G401 (cell line): ENCODE measurements around the gene KDM4B. TPM values are rescaled to one million over a fixed set of nuclear protein-coding genes. Genes with fewer than 3 reads are reported as not detected.
A peak's percentile ranks its signal among the peaks of the same experiment; 100 is the strongest.
"Not testable (repeated sequence)": the region's sequence is repeated elsewhere in the genome, so short reads cannot be mapped to it uniquely, and the experiment has no call there.

Source experiments
- DNase-seq: peaks from one replicate; pipeline ENCODE4 v3.0.0-alpha.2; 2015; ENCODE audit warnings: low spot score
- in situ Hi-C: cut with HindIII; loops from 2 replicates; pipeline ENCODE4 v1.10.0; 2016; ENCODE audit warnings: low sequenced_read_pairs, mixed read lengths
- total RNA-seq: library from RNA; depleted of rRNA; stranded (reverse); fragments of >200 nt; shearing (Covaris generic); gene quantifications from 2 replicates; pipeline ENCODE4 v1.2.3, GENCODE V29; 2014

The KDM4B gene
- total RNA-seq, 1 experiment from 2014 or later = 19.3 TPM

GRCh38 chr19:5147978-5148793, 179.3 kb downstream of the KDM4B start:
- in situ Hi-C loops = no loop called here
- DNase-seq = peak; percentile 95

DNA sequence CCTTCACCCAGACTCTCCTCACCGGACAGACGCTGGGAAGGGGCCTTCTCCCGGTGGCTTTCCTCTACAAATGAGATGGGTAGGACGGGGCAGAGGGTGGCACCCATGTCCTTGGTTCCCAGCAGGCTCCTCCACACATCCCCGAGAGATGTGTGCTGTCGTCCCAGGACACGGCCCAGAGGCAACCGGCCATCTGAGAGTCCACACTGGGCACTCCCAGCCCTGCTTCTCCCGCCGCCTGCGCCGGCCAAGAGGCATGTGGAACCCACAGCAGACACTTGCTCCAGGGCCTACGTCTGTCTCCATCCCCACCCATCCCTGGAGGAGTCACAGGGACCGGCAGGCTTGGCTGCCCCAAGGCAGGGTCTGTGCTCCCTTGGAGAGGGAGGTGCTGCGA, 179.9 kb downstream of the KDM4B start:
- DNase-seq = no peak
- in situ Hi-C loops = no loop called here

DNA sequence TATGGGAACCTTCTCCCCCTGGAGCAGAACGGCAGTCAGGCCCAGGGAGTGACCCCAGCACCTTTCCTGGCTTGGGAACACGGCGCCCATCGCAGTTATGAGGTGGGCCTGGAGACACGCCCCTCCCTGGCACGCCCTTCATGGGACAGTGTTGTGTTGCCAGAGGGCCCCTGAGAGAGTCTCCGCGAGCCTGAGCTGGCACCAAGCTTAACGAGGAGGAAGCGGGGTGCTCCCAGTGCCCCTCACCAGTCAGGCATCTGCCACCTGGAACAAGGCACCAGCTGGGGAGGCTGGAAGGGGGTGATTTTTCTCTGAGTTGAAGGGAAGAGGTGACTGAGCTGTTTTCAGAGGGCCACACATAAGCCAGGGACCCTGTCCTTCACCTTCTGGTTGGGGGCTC, 180.6 kb downstream of the KDM4B start:
- in situ Hi-C loops = no loop called here
- no peak for DNase-seq

DNA sequence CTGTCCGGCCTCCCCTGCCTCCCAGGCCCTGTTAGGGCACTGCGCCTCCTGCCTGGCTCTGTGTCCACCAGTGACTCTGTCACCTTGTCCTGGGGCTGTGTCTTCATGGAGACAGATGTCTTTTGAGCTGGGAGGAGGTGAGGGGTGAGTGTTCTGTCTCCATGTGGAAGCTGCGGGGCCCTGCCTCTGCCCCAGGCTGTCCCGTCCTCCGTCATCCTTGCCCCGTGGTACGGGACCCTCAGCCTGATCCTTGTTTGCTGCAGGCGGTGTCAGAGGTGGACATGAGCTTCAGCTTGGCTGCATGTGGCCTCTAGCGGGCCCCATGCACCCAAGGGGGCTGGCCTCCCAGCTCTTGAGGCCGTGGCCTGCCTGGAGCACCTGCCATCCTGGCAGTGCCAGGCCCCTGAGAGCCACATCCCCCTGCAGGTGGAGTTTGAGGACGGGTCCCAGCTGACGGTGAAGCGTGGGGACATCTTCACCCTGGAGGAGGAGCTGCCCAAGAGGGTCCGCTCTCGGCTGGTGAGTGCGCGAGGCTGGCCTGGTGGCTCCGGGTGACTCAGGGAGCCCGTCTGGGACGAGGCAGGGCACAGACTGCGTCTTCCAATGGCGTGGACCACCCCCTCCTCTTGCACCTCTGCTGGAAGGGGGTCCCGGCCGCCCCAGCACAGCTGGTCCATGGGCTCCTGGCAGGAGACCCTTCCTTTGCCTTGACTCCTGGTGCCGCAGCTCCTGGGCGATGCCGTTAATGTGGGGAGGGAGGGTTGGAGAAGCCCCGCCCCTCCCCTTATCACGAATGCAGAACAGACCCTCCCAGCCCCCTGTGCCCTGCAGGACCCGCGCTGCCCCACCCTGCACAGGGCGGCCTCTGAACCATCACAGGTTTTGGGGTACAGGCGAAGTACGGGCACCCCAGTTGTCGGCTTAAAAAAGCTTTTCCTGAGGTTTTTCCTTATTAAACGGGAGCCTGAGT, 181.3 kb downstream of the KDM4B start:
- no peak for DNase-seq
- in situ Hi-C loops = no loop called here

DNA sequence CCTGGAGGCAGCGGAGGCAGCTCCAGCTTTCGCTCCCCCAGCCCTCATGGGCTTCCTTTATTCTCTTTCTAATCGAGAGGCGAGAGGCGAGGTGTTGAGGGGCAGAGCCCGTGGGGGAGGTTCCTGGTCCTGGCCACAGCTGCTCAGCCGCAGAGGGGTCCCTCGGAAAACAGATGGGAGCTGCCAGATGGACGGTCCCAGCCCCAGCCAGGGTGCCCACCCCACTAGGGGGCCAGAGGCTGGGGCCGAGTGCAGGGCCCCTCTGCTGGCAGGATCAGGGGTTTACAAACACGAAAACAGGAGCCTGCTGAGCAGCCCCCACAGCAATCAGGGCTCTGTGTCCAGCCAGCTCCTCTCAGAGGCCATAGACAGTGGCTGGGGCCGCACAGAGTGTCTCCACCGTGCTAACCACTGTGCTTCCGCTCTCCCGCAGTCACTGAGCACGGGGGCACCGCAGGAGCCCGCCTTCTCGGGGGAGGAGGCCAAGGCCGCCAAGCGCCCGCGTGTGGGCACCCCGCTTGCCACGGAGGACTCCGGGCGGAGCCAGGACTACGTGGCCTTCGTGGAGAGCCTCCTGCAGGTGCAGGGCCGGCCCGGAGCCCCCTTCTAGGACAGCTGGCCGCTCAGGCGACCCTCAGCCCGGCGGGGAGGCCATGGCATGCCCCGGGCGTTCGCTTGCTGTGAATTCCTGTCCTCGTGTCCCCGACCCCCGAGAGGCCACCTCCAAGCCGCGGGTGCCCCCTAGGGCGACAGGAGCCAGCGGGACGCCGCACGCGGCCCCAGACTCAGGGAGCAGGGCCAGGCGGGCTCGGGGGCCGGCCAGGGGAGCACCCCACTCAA, 182.2 kb downstream of the KDM4B start:
- in situ Hi-C loops = no loop called here
- no peak for DNase-seq

DNA sequence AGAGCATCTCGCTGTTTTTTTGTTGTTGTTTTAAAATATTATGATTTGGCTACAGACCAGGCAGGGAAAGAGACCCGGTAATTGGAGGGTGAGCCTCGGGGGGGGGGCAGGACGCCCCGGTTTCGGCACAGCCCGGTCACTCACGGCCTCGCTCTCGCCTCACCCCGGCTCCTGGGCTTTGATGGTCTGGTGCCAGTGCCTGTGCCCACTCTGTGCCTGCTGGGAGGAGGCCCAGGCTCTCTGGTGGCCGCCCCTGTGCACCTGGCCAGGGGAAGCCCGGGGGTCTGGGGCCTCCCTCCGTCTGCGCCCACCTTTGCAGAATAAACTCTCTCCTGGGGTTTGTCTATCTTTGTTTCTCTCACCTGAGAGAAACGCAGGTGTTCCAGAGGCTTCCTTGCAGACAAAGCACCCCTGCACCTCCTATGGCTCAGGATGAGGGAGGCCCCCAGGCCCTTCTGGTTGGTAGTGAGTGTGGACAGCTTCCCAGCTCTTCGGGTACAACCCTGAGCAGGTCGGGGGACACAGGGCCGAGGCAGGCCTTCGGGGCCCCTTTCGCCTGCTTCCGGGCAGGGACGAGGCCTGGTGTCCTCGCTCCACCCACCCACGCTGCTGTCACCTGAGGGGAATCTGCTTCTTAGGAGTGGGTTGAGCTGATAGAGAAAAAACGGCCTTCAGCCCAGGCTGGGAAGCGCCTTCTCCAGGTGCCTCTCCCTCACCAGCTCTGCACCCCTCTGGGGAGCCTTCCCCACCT, 183.3 kb downstream of the KDM4B start:
- in situ Hi-C loops = no loop called here
- DNase-seq = no peak

GRCh38 chr19:5152767-5153532, 184.0 kb downstream of the KDM4B start:
- DNase-seq = no peak
- in situ Hi-C loops = no loop called here

DNA sequence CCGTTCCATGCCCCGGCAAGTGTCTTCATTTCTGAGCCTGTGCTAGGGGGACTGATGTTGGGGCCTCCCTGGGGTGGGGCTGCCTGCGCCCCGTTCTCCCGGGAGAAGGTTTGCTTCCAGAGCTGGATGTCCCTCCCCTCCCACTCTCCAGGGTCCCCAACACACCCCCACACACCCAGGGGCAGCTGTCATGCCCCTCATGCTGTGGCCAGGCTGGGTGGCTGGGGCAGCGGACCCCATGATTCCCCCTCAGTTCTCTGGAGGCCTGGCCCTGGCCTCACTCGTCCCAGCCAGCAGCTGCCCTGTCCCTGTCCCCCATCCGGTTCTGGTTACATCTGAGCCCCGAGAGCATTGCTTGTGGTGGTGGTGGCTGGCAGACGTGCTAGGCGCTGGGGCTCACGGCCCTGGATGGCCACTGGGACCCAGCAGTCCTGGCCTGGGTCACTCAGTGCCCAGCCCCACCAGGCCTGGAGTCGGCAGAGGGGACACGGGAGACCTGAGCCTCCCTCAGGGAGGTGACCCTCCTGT, 184.8 kb downstream of the KDM4B start:
- DNase-seq = no peak
- in situ Hi-C loops = no loop called here

DNA sequence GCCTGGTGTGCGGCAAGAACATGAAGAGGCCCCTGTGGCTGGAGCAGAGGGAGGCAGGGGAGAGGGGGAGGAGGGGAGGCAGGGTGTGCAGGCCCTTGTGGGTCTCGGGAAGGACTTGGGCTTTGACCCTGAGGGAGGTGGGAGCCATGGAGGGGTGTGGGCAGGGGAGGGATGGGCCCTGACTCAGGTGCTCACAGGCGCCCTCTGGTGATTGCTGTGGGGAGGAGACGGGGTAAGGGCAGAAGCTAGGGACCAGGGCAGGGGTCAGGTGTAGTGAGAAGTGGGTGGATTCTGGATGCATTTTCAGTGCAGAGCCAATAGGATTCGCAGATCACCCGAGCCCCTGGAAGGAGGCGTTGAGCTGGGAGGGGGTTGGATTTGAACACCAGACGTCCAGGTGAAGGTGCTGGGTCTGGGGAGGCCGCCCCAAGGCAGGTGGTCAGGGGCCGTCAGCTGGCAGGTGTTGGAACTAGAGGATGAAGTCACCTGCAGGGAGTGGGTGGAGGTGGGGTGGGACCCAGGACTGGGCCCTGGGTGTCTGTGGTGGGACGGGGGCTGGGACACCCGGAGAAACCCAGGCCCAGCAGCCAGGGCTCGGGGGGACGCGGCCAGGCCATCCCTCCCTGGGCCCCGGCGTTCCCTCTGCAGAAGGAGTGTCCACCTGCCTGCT, 185.4 kb downstream of the KDM4B start:
- in situ Hi-C loops = no loop called here
- no peak for DNase-seq

DNA sequence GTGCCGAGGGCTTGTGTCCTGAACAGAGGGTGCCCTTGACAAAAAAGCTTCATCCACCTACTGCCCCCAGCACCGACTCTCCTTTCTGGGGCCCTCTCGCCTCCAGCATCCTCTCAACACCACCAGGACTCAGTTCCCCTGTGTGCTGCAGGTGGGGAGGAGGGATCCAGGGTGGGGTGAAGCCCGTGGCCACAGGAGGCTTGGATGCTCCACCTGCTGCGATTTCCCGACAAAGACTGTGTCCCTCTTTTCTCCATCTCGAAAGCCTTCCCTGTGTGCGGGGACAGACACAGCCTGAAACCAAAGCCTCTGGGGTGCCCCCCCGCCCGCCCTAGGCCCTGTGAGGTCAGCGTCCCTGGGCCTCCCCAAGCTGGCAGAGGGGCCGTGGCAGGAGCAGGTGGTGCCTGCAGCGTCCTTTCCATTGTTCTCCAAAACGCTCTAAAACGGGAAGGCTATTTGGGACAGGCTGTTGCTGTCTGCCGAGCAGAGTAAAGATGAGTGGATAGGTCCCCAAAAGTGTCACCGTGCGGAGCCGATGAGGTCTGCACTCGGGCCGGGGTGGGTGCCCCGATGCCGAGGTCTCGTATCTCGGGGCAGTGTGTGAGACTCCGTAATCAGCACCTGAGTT, 186.0 kb downstream of the KDM4B start:
- DNase-seq = peak; percentile 61
- in situ Hi-C loops = no loop called here

DNA sequence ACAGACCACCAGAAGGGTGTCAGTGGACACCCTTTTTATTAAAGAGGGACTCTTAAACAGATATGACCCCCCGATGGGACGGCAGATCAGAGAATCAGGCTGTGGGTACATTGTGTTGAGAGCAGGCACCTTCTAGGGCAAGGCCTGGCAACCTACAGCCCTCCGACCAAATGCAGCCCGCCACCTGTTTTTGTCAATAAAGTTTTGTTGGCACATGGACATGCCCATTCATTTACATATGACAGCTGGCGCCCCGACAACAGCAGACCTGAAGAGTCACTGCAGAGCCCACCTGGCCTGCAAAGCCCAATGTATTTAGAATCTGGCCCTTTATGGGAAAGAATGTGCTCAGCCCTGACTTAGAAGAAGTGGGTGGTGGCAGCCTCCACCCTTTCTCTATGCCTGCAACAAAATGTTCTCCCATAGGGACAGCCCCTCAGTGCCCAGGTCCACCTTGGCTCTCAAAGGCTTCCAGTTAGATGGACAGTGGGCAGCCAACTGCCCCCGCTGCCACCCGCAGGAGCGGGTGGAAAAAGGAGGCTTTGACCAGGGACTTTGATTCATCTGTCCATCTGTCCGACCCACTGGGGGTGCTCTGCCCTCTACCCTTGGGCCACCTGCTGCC, 186.8 kb downstream of the KDM4B start:
- in situ Hi-C loops = no loop called here
- DNase-seq = no peak

DNA sequence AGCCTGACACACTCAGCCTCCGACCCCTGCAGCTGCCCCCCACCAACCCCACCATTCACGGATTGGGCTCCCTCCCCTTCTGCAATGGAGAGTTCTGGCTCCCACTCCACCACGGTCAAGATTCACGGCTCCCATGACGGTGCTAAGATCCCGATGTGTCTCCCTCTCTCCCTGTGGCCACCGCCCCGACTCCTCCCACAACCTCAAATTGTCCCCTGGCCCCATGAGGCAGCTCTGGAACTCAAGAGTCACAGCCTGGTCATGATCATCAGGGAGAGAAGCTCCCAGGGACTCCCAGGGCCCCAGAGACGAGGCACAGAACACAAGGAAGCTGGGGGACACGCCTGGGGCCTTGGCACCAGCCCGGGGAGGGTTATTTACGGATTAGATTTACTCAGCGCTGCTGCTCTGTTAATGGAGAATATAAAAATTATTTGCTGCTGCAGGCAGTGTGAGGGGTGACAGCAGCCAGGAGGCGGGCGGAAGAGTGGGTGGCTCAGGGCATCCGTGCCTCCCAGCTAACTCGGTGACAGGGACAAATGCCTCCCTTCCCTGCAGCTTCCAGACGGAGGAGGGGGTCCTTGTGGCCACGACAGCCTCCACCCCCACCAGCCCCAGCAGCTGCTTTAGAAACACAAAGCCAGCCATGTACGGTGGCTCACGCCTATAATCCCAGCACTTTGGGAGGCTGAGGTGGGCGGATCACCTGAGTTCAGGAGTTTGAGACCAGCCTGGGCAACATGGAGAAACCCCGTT, 187.5 kb downstream of the KDM4B start:
- in situ Hi-C loops = no loop called here
- no peak for DNase-seq

DNA sequence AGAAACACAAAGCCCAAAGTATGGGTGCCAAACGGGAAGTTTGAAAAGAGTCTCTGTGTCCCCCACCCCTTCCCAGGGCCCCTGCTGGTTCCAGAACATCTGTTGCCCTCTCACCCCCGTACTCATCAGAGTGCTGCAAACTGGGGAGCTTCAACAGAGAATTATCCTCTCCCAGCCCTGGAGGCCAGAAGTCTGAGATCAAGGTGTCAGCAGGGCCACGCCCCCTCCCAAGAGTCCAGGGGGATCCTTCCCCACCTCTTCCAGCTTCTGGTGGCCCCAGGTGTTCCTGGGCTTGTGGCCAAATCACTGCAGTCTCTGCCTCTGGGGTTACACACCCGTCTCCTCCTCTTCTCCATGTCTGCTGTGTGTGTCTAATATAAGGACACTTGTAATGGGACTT, 188.3 kb downstream of the KDM4B start:
- DNase-seq = no peak
- in situ Hi-C loops = no loop called here

DNA sequence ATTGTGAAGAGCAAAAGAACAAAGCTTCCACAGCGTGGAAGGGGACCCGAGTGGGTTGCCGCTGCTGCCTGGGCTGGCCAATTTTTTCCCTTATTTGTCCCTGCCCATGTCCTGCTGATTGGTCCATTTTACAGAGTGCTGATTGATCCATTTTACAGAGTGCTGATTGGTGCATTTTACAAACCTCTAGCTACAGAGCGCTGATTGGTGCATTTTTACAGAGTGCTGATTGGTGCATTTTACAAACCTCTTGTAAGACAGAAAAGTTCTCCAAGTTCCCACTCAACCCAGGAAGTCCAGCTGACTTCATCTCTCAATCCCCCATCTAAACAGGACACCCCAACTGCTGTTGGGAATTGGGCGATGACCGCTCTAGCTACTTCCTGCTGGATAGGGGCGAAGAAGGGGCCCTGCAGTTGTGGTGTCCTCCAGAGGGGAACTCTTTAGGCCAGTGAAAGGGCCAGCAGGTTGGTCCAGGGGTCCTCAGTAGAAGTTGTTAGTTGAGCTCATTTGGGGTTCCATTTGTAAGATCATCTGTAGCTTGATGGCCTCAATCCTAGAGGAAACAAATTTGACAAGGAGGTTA, 189.7 kb downstream of the KDM4B start:
- DNase-seq, in situ Hi-C loops: not testable (repeated sequence)

GRCh38 chr19:5160158-5160795, 191.4 kb downstream of the KDM4B start:
- in situ Hi-C loops, DNase-seq: not testable (repeated sequence)
